HepG2 (cell line): ENCODE results near the gene TOP2A. TPM values are rescaled to one million over a fixed set of nuclear protein-coding genes. Genes with fewer than 3 reads are reported as not detected.
A peak's percentile ranks its signal among the peaks of the same experiment; 100 is the strongest.

Experiments used
- AHDC1 ChIP-seq: sonication (generic); formaldehyde crosslinking; IDR thresholded peaks from 2 replicates; pipeline ENCODE4 v1.5.1; 2020; ENCODE audit warnings: mild to moderate bottlenecking, missing genetic modification reagents, borderline replicate concordance
- CBX1 ChIP-seq: IDR thresholded peaks from one replicate; pipeline ENCODE4 v1.6.1; 2016; ENCODE audit warnings: antibody characterized with exemption, low read depth
- CHCHD3 ChIP-seq: sonication (generic); formaldehyde crosslinking; IDR thresholded peaks from 2 replicates; pipeline ENCODE4 v1.8.0; 2022; ENCODE audit warnings: mild to moderate bottlenecking, missing genetic modification reagents, moderate library complexity
- ELF1 ChIP-seq: sonication (generic); formaldehyde crosslinking; IDR thresholded peaks from 2 replicates; pipeline ENCODE4 v1.4.0; 2020; ENCODE audit warnings: missing genetic modification reagents
- HMGXB4 ChIP-seq, 2 experiments: sonication (generic) in 1 of 2; formaldehyde crosslinking in 1 of 2; IDR thresholded peaks; 2 replicates each; pipeline versions ENCODE4 v1.4.0 to v1.6.1; 2018 to 2020; ENCODE audit warnings: missing genetic modification reagents in 2 of 2, borderline replicate concordance in 1 of 2, low read depth in 1 of 2, mild to moderate bottlenecking in 1 of 2, missing biosample characterization in 1 of 2
- NR0B2 ChIP-seq: sonication (generic); formaldehyde crosslinking; IDR thresholded peaks from 2 replicates; pipeline ENCODE4 v1.4.0; 2020; ENCODE audit warnings: mild to moderate bottlenecking, missing genetic modification reagents
- NR1H2 ChIP-seq: sonication (generic); formaldehyde crosslinking; IDR thresholded peaks from 2 replicates; pipeline ENCODE4 v1.8.1; 2022; ENCODE audit warnings: low read depth, missing genetic modification reagents, borderline replicate concordance
- REST ChIP-seq, 2 experiments: IDR thresholded peaks; 2 replicates each; pipeline ENCODE4 v1.6.1; 2011 to 2012; ENCODE audit warnings: low read length in 2 of 2, borderline replicate concordance in 1 of 2, low read depth in 1 of 2, mild to moderate bottlenecking in 1 of 2, moderate library complexity in 1 of 2
- TARDBP ChIP-seq: sonication (generic); formaldehyde crosslinking; IDR thresholded peaks from 2 replicates; pipeline ENCODE4 v1.8.0; 2022; ENCODE audit warnings: mild to moderate bottlenecking, missing genetic modification reagents
- U2AF2 ChIP-seq: fragments of 200-400 bp; formaldehyde crosslinking; IDR thresholded peaks from 2 replicates; pipeline ENCODE4 v1.6.1; 2017; ENCODE audit warnings: low read depth, mild to moderate bottlenecking, low read length
- ZBTB46 ChIP-seq: sonication (generic); formaldehyde crosslinking; IDR thresholded peaks from 2 replicates; pipeline ENCODE4 v1.4.0; 2020; ENCODE audit warnings: mild to moderate bottlenecking, missing genetic modification reagents, borderline replicate concordance
- ZMYM4 ChIP-seq: sonication (generic); formaldehyde crosslinking; IDR thresholded peaks from 2 replicates; pipeline ENCODE4 v1.8.1; 2023; ENCODE audit warnings: mild to moderate bottlenecking, missing genetic modification reagents
- ZNF672 ChIP-seq: sonication (generic); formaldehyde crosslinking; IDR thresholded peaks from 2 replicates; pipeline ENCODE4 v1.8.1; 2022; ENCODE audit warnings: missing genetic modification reagents
- polyA plus RNA-seq, 8 experiments: library from polyadenylated mRNA; depleted of rRNA in 3 of 8; stranded (reverse) in 7 of 8; unstranded in 1 of 8; fragments of >200 nt; fragmentation: Illumina TruSeq in 4 of 8; extraction: Trizol in 4 of 8; gene quantifications; 2 replicates each; pipeline versions ENCODE4 v1.2.1 to v1.2.3, GENCODE V29; 2011 to 2016; ENCODE audit warnings: low read depth in 4 of 8, missing spikeins in 1 of 8, mixed read lengths in 1 of 8; ENCODE audit not compliant: insufficient read depth in 1 of 8
- total RNA-seq, 5 experiments: library from RNA; depleted of rRNA; stranded (reverse); fragments of >200 nt; fragmentation: Illumina TruSeq; extraction: Trizol; gene quantifications; 2 replicates each; pipeline ENCODE4 v1.2.3, GENCODE V29; 2016; ENCODE audit warnings: low read depth in 1 of 5
- TF ChIP-seq, protein P1 (sequence below): sonication (generic); formaldehyde crosslinking; IDR thresholded peaks from 2 replicates; pipeline ENCODE4 v1.8.1; 2023; ENCODE audit warnings: mild to moderate bottlenecking, missing genetic modification reagents

Gene TOP2A
- total and polyA plus RNA-seq, 2 of the 13 experiments (the other 11 are each of a cell fraction or from before 2014, with no cell fraction given) = 108 to 327 TPM

DNA sequence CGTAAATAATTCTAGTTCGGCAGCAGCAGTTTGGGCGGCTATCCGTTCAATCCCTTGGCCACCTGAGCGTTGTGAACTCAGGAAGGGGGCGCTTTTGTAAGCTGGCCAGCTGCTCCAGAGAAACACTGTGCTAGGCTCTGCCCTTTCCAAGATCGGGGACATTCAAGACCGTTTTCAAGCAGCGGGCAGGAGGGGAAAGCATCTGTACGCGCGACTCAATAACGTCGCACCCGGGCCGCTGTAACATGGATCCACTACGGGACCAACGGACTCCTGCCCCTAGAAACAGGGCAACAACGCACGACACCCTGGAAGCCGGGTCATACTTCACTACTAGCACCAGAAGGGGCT, 463 bp downstream of the TOP2A start (continued):
- TF ChIP-seq CHCHD3 (no peak), ZMYM4 (CRISPR knock-in tag) (no peak), U2AF2 (no peak), ZNF672 (CRISPR knock-in tag) (no peak), AHDC1 (CRISPR knock-in tag) (no peak), CBX1 (no peak), HMGXB4 (CRISPR knock-in tag; IDR thresholded peaks at IDR 0.05; ENCODE audit: borderline replicate concordance in 1 of 2, low read depth in 1 of 2) (peak in 1 of 2 experiments; percentile 69; a peak in 1 of 4 replicates), ZBTB46 (CRISPR knock-in tag) (no peak), NR0B2 (CRISPR knock-in tag) (no peak), REST (IDR thresholded peaks at IDR 0.05; ENCODE audit: borderline replicate concordance in 1 of 2, low read depth in 1 of 2, low read length in 2 of 2) (no peak), NR1H2 (CRISPR knock-in tag) (no peak), TARDBP (no peak; the same call in 1 of the 2 replicates), ELF1 (no peak)
- TF ChIP-seq, protein P1, sequence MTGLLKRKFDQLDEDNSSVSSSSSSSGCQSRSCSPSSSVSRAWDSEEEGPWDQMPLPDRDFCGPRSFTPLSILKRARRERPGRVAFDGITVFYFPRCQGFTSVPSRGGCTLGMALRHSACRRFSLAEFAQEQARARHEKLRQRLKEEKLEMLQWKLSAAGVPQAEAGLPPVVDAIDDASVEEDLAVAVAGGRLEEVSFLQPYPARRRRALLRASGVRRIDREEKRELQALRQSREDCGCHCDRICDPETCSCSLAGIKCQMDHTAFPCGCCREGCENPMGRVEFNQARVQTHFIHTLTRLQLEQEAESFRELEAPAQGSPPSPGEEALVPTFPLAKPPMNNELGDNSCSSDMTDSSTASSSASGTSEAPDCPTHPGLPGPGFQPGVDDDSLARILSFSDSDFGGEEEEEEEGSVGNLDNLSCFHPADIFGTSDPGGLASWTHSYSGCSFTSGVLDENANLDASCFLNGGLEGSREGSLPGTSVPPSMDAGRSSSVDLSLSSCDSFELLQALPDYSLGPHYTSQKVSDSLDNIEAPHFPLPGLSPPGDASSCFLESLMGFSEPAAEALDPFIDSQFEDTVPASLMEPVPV (CRISPR knock-in tag) = no peak
